HepG2 (cell line): ENCODE data around the gene ENG. TPM values are rescaled to one million over a fixed set of nuclear protein-coding genes. Genes with fewer than 3 reads are reported as not detected.

ENCODE experiments used
- ATAC-seq: fragments of 200-7000 bp; cut with Tn5 transposase; 3 replicates; pipeline ENCODE4 v1.9.1; 2020; ENCODE audit warnings: mild to moderate bottlenecking, moderate library complexity
- BruUV-seq: library from RNA; stranded (reverse); fragments of 400-500 nt; replicated peaks from 2 replicates; lab custom pipeline; 2021; lab: Mats Ljungman, UMichigan
- CTCF ChIA-PET: fragments of 300-600 bp; formaldehyde crosslinking; extraction: SDS; loops from one replicate; lab custom pipeline; 2021; ENCODE audit warnings: low total read pairs, inconsistent platforms, low intra/inter-chr PET ratio; lab: Yijun Ruan, JAX
- POLR2A ChIA-PET: fragments of 350-600 bp; sonication (Branson Sonifier 250); formaldehyde crosslinking; loops from one replicate; lab custom pipeline; 2020; ENCODE audit warnings: antibody characterized with exemption, inconsistent platforms; lab: Yijun Ruan, JAX
- DNase-seq: peaks from one replicate; pipeline ENCODE4 v3.0.0-alpha.2; 2015; ENCODE audit warnings: low spot score
- FAIRE-seq: peaks from 3 replicates; lab custom pipeline; 2011; peaks lifted over from hg19 to GRCh38; lab: Jason Lieb, UNC
- H2AFZ ChIP-seq: one replicate; pipeline ENCODE4 v1.6.1; 2011; ENCODE audit warnings: low read length, inconsistent platforms
- H3K27ac ChIP-seq: fragments of 300-600 bp; 3 replicates; pipeline ENCODE4 v1.8.0; 2011; ENCODE audit warnings: mixed run types, mild to moderate bottlenecking, mixed read lengths, low read length, inconsistent platforms; ENCODE audit not compliant: insufficient read depth; ENCODE audit errors: extremely low read length
- H3K27me3 ChIP-seq, 2 experiments: fragments of 200-600 bp in 1 of 2; 2 replicates in 1 of 2; 3 replicates in 1 of 2; pipeline versions ENCODE4 v1.6.0 to v1.8.0; 2011; ENCODE audit warnings: low read length in 2 of 2, mild to moderate bottlenecking in 2 of 2, moderate library complexity in 2 of 2, inconsistent platforms in 1 of 2; ENCODE audit not compliant: insufficient read depth in 2 of 2, control insufficient read depth in 1 of 2
- H3K36me3 ChIP-seq, 2 experiments: fragments of 200-600 bp in 1 of 2; replicated peaks in 1 of 2; 2 replicates in 1 of 2; 3 replicates in 1 of 2; pipeline versions ENCODE4 v1.5.1 to v1.8.0; 2011; ENCODE audit warnings: low read length in 2 of 2, inconsistent platforms in 1 of 2; ENCODE audit not compliant: insufficient read depth in 2 of 2, control insufficient read depth in 1 of 2
- H3K4me1 ChIP-seq: 2 replicates; pipeline ENCODE4 v1.5.1; 2012; ENCODE audit warnings: low read length, inconsistent platforms; ENCODE audit not compliant: insufficient read depth
- H3K4me2 ChIP-seq: 2 replicates; pipeline ENCODE4 v1.6.0; 2011; ENCODE audit warnings: low read depth, low read length, inconsistent platforms
- H3K4me3 ChIP-seq, 3 experiments: fragments of 200-600 bp in 1 of 3; sonication (generic), shearing (Covaris generic) in 1 of 3; replicated peaks in 1 of 3; 2 replicates each; pipeline ENCODE4 v1.5.1; 2011 to 2016; ENCODE audit warnings: low read length in 3 of 3, inconsistent platforms in 2 of 3, low read depth in 2 of 3, mild to moderate bottlenecking in 2 of 3, control low read depth in 1 of 3, mixed read lengths in 1 of 3; ENCODE audit not compliant: insufficient read depth in 1 of 3
- H3K79me2 ChIP-seq: one replicate; pipeline ENCODE4 v1.6.1; 2011; ENCODE audit warnings: low read length, inconsistent platforms; ENCODE audit not compliant: insufficient read depth
- H3K9ac ChIP-seq: 2 replicates; pipeline ENCODE4 v1.6.0; 2011; ENCODE audit warnings: mild to moderate bottlenecking, low read depth, low read length, inconsistent platforms; ENCODE audit not compliant: insufficient read depth
- H3K9me3 ChIP-seq: 2 replicates; pipeline ENCODE4 v1.5.1; 2012; ENCODE audit warnings: mild to moderate bottlenecking, low read length
- H4K20me1 ChIP-seq: 2 replicates; pipeline ENCODE4 v1.6.0; 2011; ENCODE audit warnings: inconsistent platforms, mild to moderate bottlenecking, low read length, moderate library complexity; ENCODE audit not compliant: insufficient read depth
- FOXA3 ChIP-seq: IDR thresholded peaks from 2 replicates; pipeline ENCODE4 v1.6.1; 2016; ENCODE audit warnings: missing genetic modification reagents, missing compliant biosample characterization
- ZNF552 ChIP-seq: sonication (generic); formaldehyde crosslinking; IDR thresholded peaks from 2 replicates; pipeline ENCODE4 v1.9.0; 2022; ENCODE audit warnings: missing genetic modification reagents, mild to moderate bottlenecking, borderline replicate concordance
- ZNF772 ChIP-seq: sonication (generic); formaldehyde crosslinking; IDR thresholded peaks from 2 replicates; pipeline ENCODE4 v1.5.0; 2020; ENCODE audit warnings: mild to moderate bottlenecking, missing genetic modification reagents
- WGBS: methylation state at CpG from one replicate; pipeline ENCODE4 v1.1.6; 2017; ENCODE audit warnings: low lambda C conversion rate; 5-methylcytosine and 5-hydroxymethylcytosine counted together
- in situ Hi-C: cut with HindIII; loops from 2 replicates; pipeline ENCODE4 v1.10.0; 2017; ENCODE audit warnings: low pct_unique_long_range_greater_than_20kb; ENCODE audit not compliant: extremely low pct_ligation_motif_present
- intact Hi-C: fragments of 100-400 bp; cut with micrococcal nuclease; formaldehyde crosslinking; loops from one replicate; pipeline ENCODE4 v1.10.0; 2022; ENCODE audit not compliant: unreplicated experiment
- polyA plus RNA-seq, 8 experiments: library from polyadenylated mRNA; depleted of rRNA in 3 of 8; stranded (reverse) in 7 of 8; unstranded in 1 of 8; fragments of >200 nt; fragmentation: Illumina TruSeq in 4 of 8; extraction: Trizol in 4 of 8; gene quantifications; 2 replicates each; pipeline versions ENCODE4 v1.2.1 to v1.2.3, GENCODE V29; 2011 to 2016; ENCODE audit warnings: low read depth in 4 of 8, missing spikeins in 1 of 8, mixed read lengths in 1 of 8; ENCODE audit not compliant: insufficient read depth in 1 of 8
- total RNA-seq, 5 experiments: library from RNA; depleted of rRNA; stranded (reverse); fragments of >200 nt; fragmentation: Illumina TruSeq; extraction: Trizol; gene quantifications; 2 replicates each; pipeline ENCODE4 v1.2.3, GENCODE V29; 2016; ENCODE audit warnings: low read depth in 1 of 5
- TF ChIP-seq, protein P1 (sequence below): sonication (generic); formaldehyde crosslinking; IDR thresholded peaks from 2 replicates; pipeline ENCODE4 v1.5.1; 2020; ENCODE audit warnings: mild to moderate bottlenecking, missing genetic modification reagents, borderline replicate concordance
- TF ChIP-seq, protein P2 (sequence below): sonication (generic); formaldehyde crosslinking; conservative IDR thresholded peaks from 2 replicates; pipeline ENCODE4 v1.8.0; 2022; ENCODE audit warnings: mild to moderate bottlenecking, moderate library complexity, missing genetic modification reagents
- TF ChIP-seq, protein P3 (sequence below): IDR thresholded peaks from 2 replicates; pipeline ENCODE4 v1.6.1; 2012; ENCODE audit warnings: low read depth, low read length, improper control_type of control experiment

The ENG gene
- total and polyA plus RNA-seq, 2 of the 13 experiments (the other 11 are each of a cell fraction or from before 2014, with no cell fraction given) = 0.02 to 1.1 TPM

DNA sequence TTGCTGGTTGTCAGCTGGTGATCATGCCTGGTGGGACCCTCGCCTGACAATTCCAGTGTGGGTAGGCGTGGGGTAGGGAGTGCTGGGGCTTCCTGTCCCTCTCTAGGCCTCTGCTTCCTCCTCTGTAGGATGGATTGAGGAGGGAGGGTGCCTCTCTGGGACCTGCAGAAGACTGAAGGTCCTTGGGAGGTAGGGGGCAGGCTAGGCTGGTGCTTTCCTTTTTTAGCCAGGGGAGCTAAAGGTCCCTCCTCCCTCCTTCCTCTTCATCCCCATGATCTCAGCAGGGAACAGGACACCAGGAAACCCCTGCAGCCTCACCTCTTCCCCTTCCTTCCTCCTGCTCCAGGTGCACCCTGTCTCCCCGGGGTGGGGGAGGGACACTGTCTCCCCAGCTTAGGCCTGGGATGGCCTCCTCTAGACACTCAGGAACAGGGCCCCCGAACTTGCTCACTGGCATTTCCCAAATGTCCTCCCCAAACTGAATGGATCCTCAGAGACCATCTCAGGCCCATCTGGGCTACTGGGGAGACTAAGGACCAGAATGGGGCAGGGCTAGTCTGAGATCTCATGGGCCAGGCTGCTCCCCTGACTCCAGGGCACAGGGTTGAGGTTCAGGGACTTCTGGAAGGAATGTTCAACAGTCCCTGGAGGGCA lies 84.4 kb downstream of the ENG start:
- Histone ChIP-seq H4K20me1 (no peaks in the 10 kb centered on the region), H3K4me1 (peaks cover 9% of the 10 kb centered on the region), H3K9me3 (no peaks in the 10 kb centered on the region), H3K4me3 (no peak overlapping the region), H3K79me2 (no peaks in the 10 kb centered on the region), H3K27ac (no peak overlapping the region), H3K27me3 (peaks cover 2 to 40% of the 10 kb centered on the region in 2 experiments; a peak in 3 of 5 replicates), H3K4me2 (peak overlapping the region; percentile 90; the same call in 1 of the 2 replicates), H3K36me3 (no peaks in the 10 kb centered on the region), H3K9ac (no peak overlapping the region), H2AFZ (no peak overlapping the region)
- TF ChIP-seq ZNF552 (CRISPR knock-in tag) = no peak
- TF ChIP-seq, protein P1, sequence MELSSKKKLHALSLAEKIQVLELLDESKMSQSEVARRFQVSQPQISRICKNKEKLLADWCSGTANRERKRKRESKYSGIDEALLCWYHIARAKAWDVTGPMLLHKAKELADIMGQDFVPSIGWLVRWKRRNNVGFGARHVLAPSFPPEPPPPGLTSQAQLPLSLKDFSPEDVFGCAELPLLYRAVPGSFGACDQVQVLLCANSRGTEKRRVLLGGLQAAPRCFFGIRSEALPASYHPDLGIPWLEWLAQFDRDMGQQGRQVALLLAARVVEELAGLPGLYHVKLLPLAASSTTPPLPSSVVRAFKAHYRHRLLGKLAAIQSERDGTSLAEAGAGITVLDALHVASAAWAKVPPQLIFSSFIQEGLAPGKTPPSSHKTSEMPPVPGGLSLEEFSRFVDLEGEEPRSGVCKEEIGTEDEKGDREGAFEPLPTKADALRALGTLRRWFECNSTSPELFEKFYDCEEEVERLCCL (CRISPR knock-in tag) = no peak
- TF ChIP-seq, protein P2, sequence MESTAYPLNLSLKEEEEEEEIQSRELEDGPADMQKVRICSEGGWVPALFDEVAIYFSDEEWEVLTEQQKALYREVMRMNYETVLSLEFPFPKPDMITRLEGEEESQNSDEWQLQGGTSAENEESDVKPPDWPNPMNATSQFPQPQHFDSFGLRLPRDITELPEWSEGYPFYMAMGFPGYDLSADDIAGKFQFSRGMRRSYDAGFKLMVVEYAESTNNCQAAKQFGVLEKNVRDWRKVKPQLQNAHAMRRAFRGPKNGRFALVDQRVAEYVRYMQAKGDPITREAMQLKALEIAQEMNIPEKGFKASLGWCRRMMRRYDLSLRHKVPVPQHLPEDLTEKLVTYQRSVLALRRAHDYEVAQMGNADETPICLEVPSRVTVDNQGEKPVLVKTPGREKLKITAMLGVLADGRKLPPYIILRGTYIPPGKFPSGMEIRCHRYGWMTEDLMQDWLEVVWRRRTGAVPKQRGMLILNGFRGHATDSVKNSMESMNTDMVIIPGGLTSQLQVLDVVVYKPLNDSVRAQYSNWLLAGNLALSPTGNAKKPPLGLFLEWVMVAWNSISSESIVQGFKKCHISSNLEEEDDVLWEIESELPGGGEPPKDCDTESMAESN (CRISPR knock-in tag) = no peak
- TF ChIP-seq, protein P3, sequence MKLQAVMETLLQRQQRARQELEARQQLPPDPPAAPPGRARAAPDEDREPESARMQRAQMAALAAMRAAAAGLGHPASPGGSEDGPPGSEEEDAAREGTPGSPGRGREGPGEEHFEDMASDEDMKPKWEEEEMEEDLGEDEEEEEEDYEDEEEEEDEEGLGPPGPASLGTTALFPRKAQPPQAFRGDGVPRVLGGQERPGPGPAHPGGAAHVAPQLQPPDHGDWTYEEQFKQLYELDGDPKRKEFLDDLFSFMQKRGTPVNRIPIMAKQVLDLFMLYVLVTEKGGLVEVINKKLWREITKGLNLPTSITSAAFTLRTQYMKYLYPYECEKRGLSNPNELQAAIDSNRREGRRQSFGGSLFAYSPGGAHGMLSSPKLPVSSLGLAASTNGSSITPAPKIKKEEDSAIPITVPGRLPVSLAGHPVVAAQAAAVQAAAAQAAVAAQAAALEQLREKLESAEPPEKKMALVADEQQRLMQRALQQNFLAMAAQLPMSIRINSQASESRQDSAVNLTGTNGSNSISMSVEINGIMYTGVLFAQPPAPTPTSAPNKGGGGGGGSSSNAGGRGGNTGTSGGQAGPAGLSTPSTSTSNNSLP = no peak
- TF ChIP-seq ZNF772 (CRISPR knock-in tag) = no peak
- TF ChIP-seq FOXA3 (CRISPR knock-in tag) = no peak
- BruUV-seq = no TSS peak
- 49% methylated on average over 3 of the region's 4 CpGs for WGBS
- no peak for ATAC-seq
- ChIA-PET POLR2A (no interaction called here), CTCF (no interaction called here)
- in situ Hi-C loops = no loop called here
- FAIRE-seq = no peak
- DNase-seq = no peak
- intact Hi-C loops = no loop called here
